Neuronal stem cell (in vitro differentiated cells): ENCODE data around the gene GABRP.

Experiments
- DNase-seq: peaks from one replicate; pipeline ENCODE4 v3.0.0-alpha.2; 2013; ENCODE audit warnings: low spot score
- H2AFZ ChIP-seq: one replicate; pipeline ENCODE4 v1.6.1; 2013; ENCODE audit warnings: mild to moderate bottlenecking, low read length, inconsistent platforms
- H2AK5ac ChIP-seq: 2 replicates; pipeline ENCODE4 v1.6.1; 2013; ENCODE audit warnings: low read depth, mild to moderate bottlenecking, inconsistent platforms, low read length, moderate library complexity, mixed read lengths
- H2BK120ac ChIP-seq: 2 replicates; pipeline ENCODE4 v1.6.1; 2013; ENCODE audit warnings: low read depth, mild to moderate bottlenecking, inconsistent platforms, low read length, moderate library complexity, mixed read lengths
- H2BK12ac ChIP-seq: one replicate; pipeline ENCODE4 v1.6.1; 2013; ENCODE audit warnings: low read length, inconsistent platforms
- H2BK15ac ChIP-seq: 2 replicates; pipeline ENCODE4 v1.6.1; 2013; ENCODE audit warnings: mild to moderate bottlenecking, low read length, inconsistent platforms, mixed read lengths
- H2BK5ac ChIP-seq: one replicate; pipeline ENCODE4 v1.6.1; 2013; ENCODE audit warnings: inconsistent platforms, mild to moderate bottlenecking, low read length, moderate library complexity
- H3K14ac ChIP-seq: one replicate; pipeline ENCODE4 v1.6.1; 2013; ENCODE audit warnings: low read length, inconsistent platforms
- H3K18ac ChIP-seq: 2 replicates; pipeline ENCODE4 v1.6.1; 2013; ENCODE audit warnings: low read length, inconsistent platforms
- H3K23ac ChIP-seq: 2 replicates; pipeline ENCODE4 v1.6.1; 2013; ENCODE audit warnings: low read depth, mild to moderate bottlenecking, mixed read lengths, low read length, inconsistent platforms; ENCODE audit not compliant: poor library complexity
- H3K27ac ChIP-seq: replicated peaks from 3 replicates; pipeline ENCODE4 v1.5.1; 2013; ENCODE audit warnings: low read length, inconsistent platforms
- H3K27me3 ChIP-seq, 3 experiments: 2 replicates each; pipeline ENCODE4 v1.6.1; 2013; ENCODE audit warnings: low read length in 3 of 3, mild to moderate bottlenecking in 2 of 3, inconsistent platforms in 1 of 3, low read depth in 1 of 3, mixed read lengths in 1 of 3, moderate library complexity in 1 of 3; ENCODE audit not compliant: control insufficient read depth in 3 of 3, insufficient read depth in 3 of 3
- H3K36me3 ChIP-seq, 2 donors: replicated peaks in 1 of 2; 2 replicates each; pipeline ENCODE4 v1.6.1; 2013; ENCODE audit warnings: low read length in 2 of 2; ENCODE audit not compliant: control insufficient read depth in 2 of 2, insufficient read depth in 2 of 2
- H3K4ac ChIP-seq: 2 replicates; pipeline ENCODE4 v1.6.1; 2013; ENCODE audit warnings: inconsistent platforms, mild to moderate bottlenecking, low read length, moderate library complexity
- H3K4me1 ChIP-seq, 2 donors: 1 replicate in 1 of 2; 2 replicates in 1 of 2; pipeline ENCODE4 v1.6.1; 2013; ENCODE audit warnings: low read length in 2 of 2, low read depth in 1 of 2; ENCODE audit not compliant: control insufficient read depth in 2 of 2, insufficient read depth in 1 of 2
- H3K4me2 ChIP-seq: one replicate; pipeline ENCODE4 v1.6.1; 2013; ENCODE audit warnings: mild to moderate bottlenecking, low read length, inconsistent platforms; ENCODE audit not compliant: insufficient read depth, poor library complexity, severe bottlenecking
- H3K4me3 ChIP-seq, 2 donors: 2 replicates each; pipeline ENCODE4 v1.5.1; 2013; ENCODE audit warnings: low read length in 2 of 2, mild to moderate bottlenecking in 2 of 2, inconsistent platforms in 1 of 2, moderate library complexity in 1 of 2
- H3K79me1 ChIP-seq: one replicate; pipeline ENCODE4 v1.6.1; 2013; ENCODE audit warnings: low read depth, mild to moderate bottlenecking, inconsistent platforms, low read length, moderate library complexity
- H3K9ac ChIP-seq: one replicate; pipeline ENCODE4 v1.6.1; 2013; ENCODE audit warnings: mild to moderate bottlenecking, low read depth, low read length, inconsistent platforms; ENCODE audit not compliant: poor library complexity
- H3K9me3 ChIP-seq, 2 donors: replicated peaks in 1 of 2; 2 replicates each; pipeline versions ENCODE3 to v1.6.1; 2013; ENCODE audit warnings: low read length in 2 of 2, mild to moderate bottlenecking in 2 of 2, inconsistent platforms in 1 of 2, low read depth in 1 of 2, mixed read lengths in 1 of 2, moderate library complexity in 1 of 2; ENCODE audit not compliant: control insufficient read depth in 2 of 2, insufficient read depth in 1 of 2
- H4K8ac ChIP-seq: one replicate; pipeline ENCODE4 v1.6.1; 2013; ENCODE audit warnings: low read depth, mild to moderate bottlenecking, inconsistent platforms, low read length, moderate library complexity
- H4K91ac ChIP-seq: one replicate; pipeline ENCODE4 v1.6.1; 2013; ENCODE audit warnings: low read length, low read depth, mild to moderate bottlenecking, inconsistent platforms; ENCODE audit not compliant: poor library complexity
- WGBS, 2 donors: extraction: QIAGEN DNeasy Blood & Tissue Kit; methylation state at CpG; one replicate each; pipeline ENCODE4 v1.1.7; 2013; ENCODE audit warnings: missing lambda C conversion rate in 2 of 2, mixed read lengths in 1 of 2; ENCODE audit not compliant: insufficient read length in 2 of 2, insufficient replicate concordance in 1 of 2; ENCODE audit errors: extremely low coverage in 2 of 2; 5-methylcytosine and 5-hydroxymethylcytosine counted together

Gene GABRP

DNA sequence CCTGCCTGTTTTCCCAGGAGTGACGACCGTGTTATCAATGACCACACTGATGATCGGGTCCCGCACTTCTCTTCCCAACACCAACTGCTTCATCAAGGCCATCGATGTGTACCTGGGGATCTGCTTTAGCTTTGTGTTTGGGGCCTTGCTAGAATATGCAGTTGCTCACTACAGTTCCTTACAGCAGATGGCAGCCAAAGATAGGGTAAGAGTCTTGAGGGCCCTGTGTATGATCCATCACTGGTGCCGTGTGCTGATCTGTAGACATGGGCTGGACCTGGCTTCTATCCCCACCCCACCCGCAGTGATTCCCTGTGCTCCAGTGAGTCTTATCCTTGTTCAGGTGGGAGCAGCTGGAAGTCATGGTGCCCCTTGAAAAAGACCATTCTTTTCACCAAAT, 26.0 kb downstream of the GABRP start:
- Histone ChIP-seq H3K9ac (no peak overlapping the region), H2BK120ac (no peak overlapping the region), H3K4me2 (no peak overlapping the region), H2BK5ac (no peak overlapping the region), H3K4me1 (no peaks in the 10 kb centered on the region), H3K9me3 (no peaks in the 10 kb centered on the region), H3K79me1 (no peaks in the 10 kb centered on the region), H3K36me3 (no peaks in the 10 kb centered on the region), H3K18ac (no peak overlapping the region), H3K23ac (no peak overlapping the region), H3K14ac (no peak overlapping the region), H2BK15ac (no peak overlapping the region), H3K4ac (no peak overlapping the region), H2AFZ (no peak overlapping the region), H2BK12ac (no peak overlapping the region), H4K8ac (no peak overlapping the region), H2AK5ac (no peak overlapping the region), H4K91ac (no peak overlapping the region), H3K27ac (no peak overlapping the region), H3K4me3 (no peak overlapping the region), H3K27me3 (no peaks in the 10 kb centered on the region)
- peak; percentile 18 for DNase-seq
- WGBS, 2 donors = no CpG with 5 or more reads among the region's 7 CpGs

- no peaks in the 10 kb centered on the region for H3K36me3 ChIP-seq
- no peak overlapping the region for H2BK5ac ChIP-seq
- no peak overlapping the region for H2BK120ac ChIP-seq
- no peak overlapping the region for H3K23ac ChIP-seq
- no peaks in the 10 kb centered on the region for H3K9me3 ChIP-seq
- H3K9ac ChIP-seq = no peak overlapping the region
- H3K14ac ChIP-seq = no peak overlapping the region
- H3K4me1 ChIP-seq = no peaks in the 10 kb centered on the region
- H3K79me1 ChIP-seq = no peaks in the 10 kb centered on the region
- no peak overlapping the region for H2AK5ac ChIP-seq
- WGBS, 2 donors = no CpG with 5 or more reads among the region's 4 CpGs
- H2BK15ac ChIP-seq = no peak overlapping the region
- H3K4me2 ChIP-seq = no peak overlapping the region
- H2BK12ac ChIP-seq = no peak overlapping the region
- H3K27ac ChIP-seq = no peak overlapping the region
- no peak overlapping the region for H4K8ac ChIP-seq
- H3K4me3 ChIP-seq = no peak overlapping the region
- DNase-seq = no peak
- no peak overlapping the region for H2AFZ ChIP-seq
- no peak overlapping the region for H3K18ac ChIP-seq
- H4K91ac ChIP-seq = no peak overlapping the region
- H3K4ac ChIP-seq = no peak overlapping the region
- H3K27me3 ChIP-seq = no peaks in the 10 kb centered on the region
These were observed 28.2 kb downstream of the GABRP start for GRCh38 chr5:170811719-170812118.

DNA sequence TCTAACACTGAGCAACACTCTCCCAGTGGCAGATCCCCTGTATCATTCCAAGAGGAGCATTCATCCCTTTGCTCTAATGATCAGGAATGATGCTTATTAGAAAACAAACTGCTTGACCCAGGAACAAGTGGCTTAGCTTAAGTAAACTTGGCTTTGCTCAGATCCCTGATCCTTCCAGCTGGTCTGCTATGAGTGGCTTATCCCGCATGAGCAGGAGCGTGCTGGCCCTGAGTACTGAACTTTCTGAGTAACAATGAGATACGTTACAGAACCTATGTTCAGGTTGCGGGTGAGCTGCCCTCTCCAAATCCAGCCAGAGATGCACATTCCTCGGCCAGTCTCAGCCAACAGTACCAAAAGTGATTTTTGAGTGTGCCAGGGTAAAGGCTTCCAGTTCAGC, 29.7 kb downstream of the GABRP start:
- no peak overlapping the region for H3K4me3 ChIP-seq
- no peaks in the 10 kb centered on the region for H3K27me3 ChIP-seq
- H3K36me3 ChIP-seq = no peaks in the 10 kb centered on the region
- no peak overlapping the region for H2BK5ac ChIP-seq
- no peak overlapping the region for H3K14ac ChIP-seq
- H3K18ac ChIP-seq = no peak overlapping the region
- H3K23ac ChIP-seq = no peak overlapping the region
- no peak overlapping the region for H2BK120ac ChIP-seq
- H3K27ac ChIP-seq = no peak overlapping the region
- no peak overlapping the region for H2AK5ac ChIP-seq
- DNase-seq = no peak
- no peak overlapping the region for H2BK15ac ChIP-seq
- H3K79me1 ChIP-seq = no peaks in the 10 kb centered on the region
- H3K4me2 ChIP-seq = no peak overlapping the region
- no peaks in the 10 kb centered on the region for H3K4me1 ChIP-seq
- no peak overlapping the region for H2BK12ac ChIP-seq
- no peak overlapping the region for H4K8ac ChIP-seq
- no peak overlapping the region for H3K9ac ChIP-seq
- no peaks in the 10 kb centered on the region for H3K9me3 ChIP-seq
- H2AFZ ChIP-seq = no peak overlapping the region
- H4K91ac ChIP-seq = no peak overlapping the region
- no peak overlapping the region for H3K4ac ChIP-seq
- no CpG with 5 or more reads among the region's 5 CpGs for WGBS, 2 donors

- Histone ChIP-seq H3K23ac (no peak overlapping the region), H3K4me2 (no peak overlapping the region), H4K91ac (no peak overlapping the region), H3K27me3 (no peaks in the 10 kb centered on the region), H3K4me3 (no peak overlapping the region), H3K36me3 (no peaks in the 10 kb centered on the region), H4K8ac (no peak overlapping the region), H3K4me1 (no peaks in the 10 kb centered on the region), H2BK15ac (no peak overlapping the region), H3K9me3 (no peaks in the 10 kb centered on the region), H2AFZ (no peak overlapping the region), H3K4ac (no peak overlapping the region), H2BK5ac (no peak overlapping the region), H3K18ac (no peak overlapping the region), H3K27ac (no peak overlapping the region), H2BK120ac (no peak overlapping the region), H2BK12ac (no peak overlapping the region), H3K14ac (no peak overlapping the region), H3K9ac (no peak overlapping the region), H3K79me1 (no peaks in the 10 kb centered on the region), H2AK5ac (no peak overlapping the region)
- no peak for DNase-seq
- WGBS, 2 donors = no CpG with 5 or more reads among the region's 3 CpGs
These were observed 33.7 kb downstream of the GABRP start for GRCh38 chr5:170817195-170817594.
